ENCODE measurements around the gene BPIFB3.
"Not testable (repeated sequence)": the region's sequence is repeated elsewhere in the genome, so short reads cannot be mapped to it uniquely, and the experiment has no call there.

DNA sequence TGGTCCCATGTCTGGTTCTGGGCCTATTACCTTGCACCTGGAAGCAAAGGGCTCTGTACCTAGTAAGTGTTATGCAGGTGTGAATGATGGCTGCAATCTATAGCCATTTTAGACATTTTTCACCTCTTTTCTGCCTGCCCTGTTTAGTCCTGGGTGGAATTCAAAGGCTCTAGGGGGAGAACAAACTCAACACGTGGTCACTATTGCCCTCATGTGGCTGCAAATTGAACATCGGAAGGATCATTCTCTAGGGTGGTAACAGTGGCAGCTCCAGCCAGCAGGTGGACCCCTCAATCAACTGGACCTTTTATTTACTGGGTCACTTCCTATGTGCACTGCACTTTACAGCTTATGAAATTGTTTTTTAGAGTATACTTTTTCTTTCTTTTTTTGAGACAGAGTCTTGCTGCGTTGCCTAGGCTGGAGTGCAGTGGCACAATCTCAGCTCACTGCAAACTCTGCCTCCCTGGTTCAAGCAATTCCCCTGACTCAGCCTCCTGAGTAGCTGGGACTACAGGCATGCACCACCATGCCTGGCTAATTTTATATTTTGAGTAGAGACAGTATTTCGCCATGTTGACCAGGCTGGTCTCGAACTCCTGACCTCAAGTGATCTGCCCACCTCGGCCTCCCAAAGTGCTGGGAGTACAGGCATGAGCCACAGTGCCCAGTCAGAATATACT, 42.3 kb downstream of the BPIFB3 start:
- not testable (repeated sequence) for TF ChIP-seq EP300 (conservative IDR thresholded peaks at IDR 0.05; ENCODE audit: poor library complexity, severe bottlenecking); POLR2AphosphoS5 (IDR thresholded peaks at IDR 0.05)
- TF ChIP-seq, protein P1, sequence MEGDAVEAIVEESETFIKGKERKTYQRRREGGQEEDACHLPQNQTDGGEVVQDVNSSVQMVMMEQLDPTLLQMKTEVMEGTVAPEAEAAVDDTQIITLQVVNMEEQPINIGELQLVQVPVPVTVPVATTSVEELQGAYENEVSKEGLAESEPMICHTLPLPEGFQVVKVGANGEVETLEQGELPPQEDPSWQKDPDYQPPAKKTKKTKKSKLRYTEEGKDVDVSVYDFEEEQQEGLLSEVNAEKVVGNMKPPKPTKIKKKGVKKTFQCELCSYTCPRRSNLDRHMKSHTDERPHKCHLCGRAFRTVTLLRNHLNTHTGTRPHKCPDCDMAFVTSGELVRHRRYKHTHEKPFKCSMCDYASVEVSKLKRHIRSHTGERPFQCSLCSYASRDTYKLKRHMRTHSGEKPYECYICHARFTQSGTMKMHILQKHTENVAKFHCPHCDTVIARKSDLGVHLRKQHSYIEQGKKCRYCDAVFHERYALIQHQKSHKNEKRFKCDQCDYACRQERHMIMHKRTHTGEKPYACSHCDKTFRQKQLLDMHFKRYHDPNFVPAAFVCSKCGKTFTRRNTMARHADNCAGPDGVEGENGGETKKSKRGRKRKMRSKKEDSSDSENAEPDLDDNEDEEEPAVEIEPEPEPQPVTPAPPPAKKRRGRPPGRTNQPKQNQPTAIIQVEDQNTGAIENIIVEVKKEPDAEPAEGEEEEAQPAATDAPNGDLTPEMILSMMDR (IDR thresholded peaks at IDR 0.05; ENCODE audit: poor library complexity, severe bottlenecking) = peak; percentile 63
- peak; percentile 57 for TF ChIP-seq RAD21 (conservative IDR thresholded peaks at IDR 0.05)

All from neural cell (in vitro differentiated cells).